Endothelial cell of umbilical vein (primary cell): Measurements from ENCODE around the gene ADAM11. TPM values are rescaled to one million over a fixed set of nuclear protein-coding genes. Genes with fewer than 3 reads are reported as not detected.

ENCODE experiments used
- BruUV-seq: library from RNA; stranded (reverse); fragments of 400-500 nt; replicated peaks from 2 replicates; lab custom pipeline; 2021; lab: Mats Ljungman, UMichigan
- CTCF ChIA-PET: fragments of 300-600, 350-600 bp; sonication (Branson Sonifier 250); formaldehyde crosslinking; loops from one replicate; lab custom pipeline; 2021; ENCODE audit warnings: antibody characterized with exemption, inconsistent platforms; lab: Charles Lee
- POLR2A ChIA-PET: fragments of 300-600, 350-600 bp; sonication (Branson Sonifier 250); formaldehyde crosslinking; loops from one replicate; lab custom pipeline; 2021; ENCODE audit warnings: antibody characterized with exemption, inconsistent platforms; lab: Charles Lee
- DNase-seq: peaks from one replicate; pipeline ENCODE4 v3.0.0-alpha.2; 2011; ENCODE audit warnings: low read depth, low spot score
- FAIRE-seq: peaks from 2 replicates; lab custom pipeline; 2011; peaks lifted over from hg19 to GRCh38; lab: Jason Lieb, UNC
- H2AFZ ChIP-seq: 2 replicates; pipeline ENCODE4 v1.6.0; 2012; ENCODE audit warnings: low read depth, low read length, control low read depth, inconsistent platforms
- H3K27ac ChIP-seq: 2 replicates; pipeline ENCODE4 v1.5.1; 2011; ENCODE audit warnings: low read depth, mild to moderate bottlenecking, control low read depth, low read length, moderate library complexity; ENCODE audit not compliant: insufficient read depth
- H3K27me3 ChIP-seq, 2 experiments: 2 replicates each; pipeline versions ENCODE4 v1.6.0 to v1.6.1; 2011; ENCODE audit warnings: low read length in 2 of 2, mixed read lengths in 1 of 2; ENCODE audit not compliant: control insufficient read depth in 2 of 2, insufficient read depth in 2 of 2
- H3K36me3 ChIP-seq, 2 experiments: 2 replicates in 1 of 2; 3 replicates in 1 of 2; pipeline ENCODE4 v1.5.1; 2011; ENCODE audit warnings: low read length in 2 of 2, mild to moderate bottlenecking in 1 of 2, moderate library complexity in 1 of 2; ENCODE audit not compliant: control insufficient read depth in 2 of 2, insufficient read depth in 2 of 2; ENCODE audit errors: extremely low read depth in 1 of 2
- H3K4me1 ChIP-seq: 3 replicates; pipeline ENCODE4 v1.5.1; 2011; ENCODE audit warnings: mild to moderate bottlenecking, low read length; ENCODE audit not compliant: control insufficient read depth, insufficient read depth; ENCODE audit errors: extremely low read depth
- H3K4me2 ChIP-seq: 2 replicates; pipeline ENCODE4 v1.6.1; 2011; ENCODE audit warnings: low read length, control low read depth, mixed read lengths; ENCODE audit not compliant: insufficient read depth
- H3K4me3 ChIP-seq, 3 experiments: fragments of 200-600 bp in 1 of 3; sonication (generic), shearing (Covaris generic) in 1 of 3; replicated peaks in 1 of 3; 2 replicates each; pipeline ENCODE4 v1.5.1; 2011 to 2016; ENCODE audit warnings: control low read depth in 3 of 3, low read length in 3 of 3, mild to moderate bottlenecking in 2 of 3, inconsistent platforms in 1 of 3, low read depth in 1 of 3, moderate library complexity in 1 of 3; ENCODE audit not compliant: insufficient read depth in 1 of 3
- H3K79me2 ChIP-seq: 2 replicates; pipeline ENCODE4 v1.6.0; 2012; ENCODE audit warnings: low read length, inconsistent platforms; ENCODE audit not compliant: control insufficient read depth, insufficient read depth
- H3K9ac ChIP-seq: replicated peaks from 2 replicates; pipeline ENCODE3; 2011; ENCODE audit warnings: low read length, control low read depth; ENCODE audit not compliant: insufficient read depth; ENCODE audit errors: extremely low read depth
- H3K9me1 ChIP-seq: replicated peaks from 3 replicates; pipeline ENCODE4 v1.6.0; 2011; ENCODE audit warnings: mild to moderate bottlenecking, low read length; ENCODE audit not compliant: control insufficient read depth, insufficient read depth; ENCODE audit errors: extremely low read depth
- H3K9me3 ChIP-seq: replicated peaks from 2 replicates; pipeline ENCODE4 v1.5.1; 2012; ENCODE audit warnings: low read length, inconsistent platforms; ENCODE audit not compliant: control insufficient read depth, insufficient read depth
- H4K20me1 ChIP-seq: replicated peaks from 2 replicates; pipeline ENCODE3; 2011; ENCODE audit warnings: mild to moderate bottlenecking, low read length; ENCODE audit not compliant: control insufficient read depth, insufficient read depth; ENCODE audit errors: extremely low read depth
- CTCF ChIP-seq, 2 donors: IDR thresholded peaks; 1 replicate in 1 of 2; 2 replicates in 1 of 2; pipeline ENCODE4 v1.5.1; 2011; ENCODE audit warnings: low read length in 2 of 2, mild to moderate bottlenecking in 2 of 2, moderate library complexity in 2 of 2, control low read depth in 1 of 2, inconsistent platforms in 1 of 2, low read depth in 1 of 2; ENCODE audit not compliant: insufficient read depth in 1 of 2; ENCODE audit errors: extremely low read depth in 1 of 2
- EZH2 ChIP-seq: IDR thresholded peaks from 2 replicates; pipeline ENCODE4 v1.6.1; 2012; ENCODE audit warnings: borderline replicate concordance, low read depth, mild to moderate bottlenecking, moderate library complexity, low read length, inconsistent platforms; ENCODE audit not compliant: severe bottlenecking
- FOS ChIP-seq: IDR thresholded peaks from 2 replicates; pipeline ENCODE4 v1.6.1; 2011; ENCODE audit warnings: mild to moderate bottlenecking, low read length, moderate library complexity, borderline replicate concordance; ENCODE audit not compliant: insufficient read depth
- GATA2 ChIP-seq: IDR thresholded peaks from 2 replicates; pipeline ENCODE4 v1.7.0; 2011; ENCODE audit warnings: low read depth, mild to moderate bottlenecking, moderate library complexity, mixed read lengths, low read length; ENCODE audit not compliant: insufficient read length, insufficient read depth
- JUN ChIP-seq: IDR thresholded peaks from 2 replicates; pipeline ENCODE4 v1.6.1; 2011; ENCODE audit warnings: borderline replicate concordance, low read depth; ENCODE audit not compliant: insufficient read length, insufficient read depth
- MAX ChIP-seq: IDR thresholded peaks from 2 replicates; pipeline ENCODE4 v1.6.1; 2011; ENCODE audit not compliant: insufficient read depth, insufficient read length
- MYC ChIP-seq: IDR thresholded peaks from one replicate; pipeline ENCODE4 v1.6.1; 2011; ENCODE audit warnings: mild to moderate bottlenecking, low read depth, low read length
- POLR2A ChIP-seq: IDR thresholded peaks from 2 replicates; pipeline ENCODE4 v1.6.1; 2012; ENCODE audit warnings: low read depth, mild to moderate bottlenecking, control low read depth, low read length
- POLR2AphosphoS5 ChIP-seq: IDR thresholded peaks from 2 replicates; pipeline ENCODE4 v1.6.1; 2012; ENCODE audit warnings: low read depth, mild to moderate bottlenecking, control low read depth, low read length, moderate library complexity; ENCODE audit not compliant: insufficient read depth
- dilution Hi-C: fragments of 300-500 bp; cut with MboI; formaldehyde crosslinking; loops from one replicate; pipeline ENCODE4 v1.15.0; 2019; ENCODE audit warnings: low sequenced_read_pairs; ENCODE audit not compliant: extremely low pct_ligation_motif_present
- intact Hi-C: fragments of 100-400 bp; cut with micrococcal nuclease; formaldehyde crosslinking; loops from one replicate; pipeline ENCODE4 v1.10.0; 2022
- polyA plus RNA-seq, 4 experiments: library from polyadenylated mRNA; depleted of rRNA in 3 of 4; stranded (reverse) in 3 of 4; unstranded in 1 of 4; fragments of >200 nt; gene quantifications; 2 replicates each; pipeline versions ENCODE4 v1.2.1 to v1.2.3, GENCODE V29; 2011 to 2012; ENCODE audit warnings: missing spikeins in 1 of 4
- total RNA-seq: library from RNA; stranded (reverse); gene quantifications from 2 replicates; pipeline ENCODE4 v1.2.3, GENCODE V29; 2021

ADAM11 gene
- total and polyA plus RNA-seq, 2 donors (not counting 3 experiments of a cell fraction or from before 2014, with no cell fraction given) = 0.71 to 1.1 TPM

GRCh38 chr17:44763170-44763569, 4.4 kb downstream of the ADAM11 start:
- H2AFZ ChIP-seq = no peak overlapping the region
- TF ChIP-seq EZH2 (no peak), FOS (no peak), POLR2AphosphoS5 (no peak), MYC (no peak), MAX (no peak), JUN (no peak), POLR2A (no peak), GATA2 (no peak), CTCF (IDR thresholded peaks at IDR 0.05; ENCODE audit: extremely low read depth in 1 of 2, insufficient read depth in 1 of 2, low read depth in 1 of 2, low read length in 2 of 2) (no peak)
- H3K27ac ChIP-seq = no peak overlapping the region
- FAIRE-seq = no peak
- H4K20me1 ChIP-seq = no peaks in the 10 kb centered on the region
- H3K9me3 ChIP-seq = no peaks in the 10 kb centered on the region
- BruUV-seq = no TSS peak
- no peaks in the 10 kb centered on the region for H3K27me3 ChIP-seq
- H3K4me1 ChIP-seq = peaks cover 5% of the 10 kb centered on the region
- H3K79me2 ChIP-seq = no peaks in the 10 kb centered on the region
- no peak overlapping the region for H3K9ac ChIP-seq
- POLR2A ChIA-PET = no interaction called here
- intact Hi-C loops (no loop called here), dilution Hi-C loops (loop anchor here (25.0 kb wide), 1 partner anchor 99 kb away; no protein-coding TSS in a partner anchor)
- no peaks in the 10 kb centered on the region for H3K9me1 ChIP-seq
- CTCF ChIA-PET = interaction anchor here (1.0 to 4.1 kb wide), 2 partner anchors 10 to 116 kb away, joined by 3 to 15 read pairs; no protein-coding TSS in a partner anchor
- H3K4me3 ChIP-seq = no peak overlapping the region
- DNase-seq = no peak
- H3K4me2 ChIP-seq = no peak overlapping the region
- no peaks in the 10 kb centered on the region for H3K36me3 ChIP-seq
